ELR (cell line): ENCODE data around the gene ZBTB43.
A peak's percentile ranks its signal among the peaks of the same experiment; 100 is the strongest.
"Not testable (repeated sequence)": the region's sequence is repeated elsewhere in the genome, so short reads cannot be mapped to it uniquely, and the experiment has no call there.

Source experiments
- DNase-seq: peaks from one replicate; pipeline ENCODE4 v3.0.0-alpha.2; 2015; ENCODE audit warnings: low read depth

The ZBTB43 gene

GRCh38 chr9:126791406-126792230, 13.2 kb upstream of the ZBTB43 start:
- DNase-seq = peak; percentile 87

DNA sequence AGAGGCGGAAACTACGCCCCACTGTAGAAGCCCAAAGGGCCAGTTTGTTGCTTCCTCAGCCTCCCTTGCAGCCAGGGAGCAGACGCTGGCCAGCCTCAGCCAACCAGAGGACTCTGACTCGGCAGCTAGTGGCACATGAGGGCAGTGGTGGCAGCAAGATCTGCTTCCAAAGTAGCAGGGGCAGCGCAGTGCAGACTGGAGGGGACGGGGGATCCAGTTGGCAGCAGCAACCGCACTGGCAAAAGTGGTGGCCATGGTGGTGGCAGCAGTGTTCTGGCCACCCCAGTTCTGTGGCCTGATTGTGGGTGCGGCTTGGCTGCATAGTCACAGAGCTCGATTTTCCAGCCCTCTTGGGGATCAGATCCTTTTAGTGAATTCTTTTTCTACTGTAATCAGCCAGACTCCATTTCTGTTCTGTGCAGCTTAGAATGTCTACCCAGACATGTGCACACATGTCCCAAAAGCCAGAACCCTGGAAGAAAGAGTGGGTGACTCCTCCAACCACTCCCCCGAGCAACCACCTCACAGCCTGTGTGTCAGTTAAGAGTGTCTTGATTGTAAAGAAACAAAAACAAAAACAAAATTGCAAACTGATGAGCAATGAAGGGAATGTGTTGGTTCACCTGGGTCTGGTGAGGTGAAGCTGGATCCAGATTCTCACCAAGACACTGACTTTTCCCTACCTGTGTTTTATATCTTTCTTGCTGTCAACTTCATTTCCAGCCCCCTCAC, 11.0 kb upstream of the ZBTB43 start:
- no peak for DNase-seq

DNA sequence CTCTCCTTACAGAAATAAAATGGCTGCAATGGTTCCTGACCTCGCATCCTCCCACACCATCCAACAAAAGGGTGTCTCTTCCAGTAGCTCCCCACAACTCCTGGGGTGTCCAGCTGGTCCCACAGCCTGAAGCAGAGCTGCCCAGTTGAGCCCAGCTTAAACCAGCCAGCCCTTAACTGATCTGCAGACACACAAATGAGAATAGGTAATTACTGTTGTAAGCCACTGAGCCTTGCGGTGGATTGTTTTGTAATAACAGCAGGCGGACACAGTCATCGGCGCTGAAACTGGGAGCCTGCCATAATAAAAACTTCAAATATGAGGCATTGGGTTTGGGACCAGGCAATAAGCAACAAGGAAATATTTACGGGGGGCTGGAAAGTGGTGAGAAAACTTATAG, 10.4 kb upstream of the ZBTB43 start:
- DNase-seq = no peak

DNA sequence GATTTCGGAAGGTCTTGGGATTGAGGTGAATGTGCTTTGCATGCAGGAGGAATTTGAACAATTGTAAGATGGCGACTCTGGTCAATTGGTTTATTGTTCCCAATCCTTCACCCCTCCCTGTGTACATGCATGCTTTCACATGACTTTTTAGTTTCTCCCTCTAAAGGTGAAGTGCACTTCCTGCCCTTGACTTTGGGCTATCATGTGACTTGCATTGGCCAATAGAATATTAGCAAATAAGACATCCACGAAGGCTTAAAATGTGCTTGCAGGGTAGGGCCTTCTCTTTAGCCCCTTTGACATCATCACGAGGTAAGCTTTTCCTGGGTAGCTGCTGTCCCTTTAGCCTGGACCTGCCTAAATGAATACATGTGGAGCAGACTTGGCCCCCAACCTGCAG, 8.1 kb upstream of the ZBTB43 start:
- no peak for DNase-seq

DNA sequence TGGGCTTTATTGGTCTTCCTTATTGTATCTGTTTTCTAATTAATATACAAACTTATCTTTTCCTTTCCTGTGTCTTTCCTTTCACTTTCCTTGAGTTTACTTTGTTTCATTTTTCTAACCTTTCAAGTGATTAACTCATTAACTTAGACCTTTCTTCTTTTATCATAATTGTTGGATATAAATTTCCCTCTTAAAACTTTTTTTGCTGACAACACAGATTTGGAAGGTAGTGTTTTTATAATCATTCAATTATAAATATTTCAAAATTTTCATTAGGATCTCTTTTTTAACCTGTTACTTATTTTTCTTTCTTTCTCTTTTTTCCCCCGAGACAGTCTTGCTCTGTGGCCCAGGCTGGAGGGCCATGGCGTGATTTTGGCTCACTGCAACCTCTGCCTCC, 6.9 kb upstream of the ZBTB43 start:
- no peak for DNase-seq

DNA sequence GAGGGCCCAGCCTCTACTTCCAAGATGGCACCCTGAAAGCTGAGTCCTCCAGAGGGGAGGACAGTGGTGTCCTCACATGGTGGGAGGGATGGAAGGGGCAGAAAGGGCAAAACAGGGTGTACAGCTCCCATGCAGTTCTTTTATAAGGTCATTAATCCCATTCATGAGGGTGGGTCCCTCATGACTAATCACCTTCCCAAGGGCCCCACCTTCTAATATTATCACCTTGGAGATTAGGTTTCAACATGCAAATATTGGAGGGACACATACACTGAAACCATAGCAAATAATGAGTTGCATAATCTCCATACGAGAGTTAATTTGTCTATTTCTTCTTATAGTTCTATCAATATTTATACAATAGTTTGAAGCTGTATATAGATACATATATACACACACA, 5.8 kb upstream of the ZBTB43 start:
- no peak for DNase-seq

- no peak for DNase-seq
These were observed 2.4 kb upstream of the ZBTB43 start for GRCh38 chr9:126802318-126803059.

GRCh38 chr9:126804198-126804695, 593 bp upstream of the ZBTB43 start:
- no peak for DNase-seq

DNA sequence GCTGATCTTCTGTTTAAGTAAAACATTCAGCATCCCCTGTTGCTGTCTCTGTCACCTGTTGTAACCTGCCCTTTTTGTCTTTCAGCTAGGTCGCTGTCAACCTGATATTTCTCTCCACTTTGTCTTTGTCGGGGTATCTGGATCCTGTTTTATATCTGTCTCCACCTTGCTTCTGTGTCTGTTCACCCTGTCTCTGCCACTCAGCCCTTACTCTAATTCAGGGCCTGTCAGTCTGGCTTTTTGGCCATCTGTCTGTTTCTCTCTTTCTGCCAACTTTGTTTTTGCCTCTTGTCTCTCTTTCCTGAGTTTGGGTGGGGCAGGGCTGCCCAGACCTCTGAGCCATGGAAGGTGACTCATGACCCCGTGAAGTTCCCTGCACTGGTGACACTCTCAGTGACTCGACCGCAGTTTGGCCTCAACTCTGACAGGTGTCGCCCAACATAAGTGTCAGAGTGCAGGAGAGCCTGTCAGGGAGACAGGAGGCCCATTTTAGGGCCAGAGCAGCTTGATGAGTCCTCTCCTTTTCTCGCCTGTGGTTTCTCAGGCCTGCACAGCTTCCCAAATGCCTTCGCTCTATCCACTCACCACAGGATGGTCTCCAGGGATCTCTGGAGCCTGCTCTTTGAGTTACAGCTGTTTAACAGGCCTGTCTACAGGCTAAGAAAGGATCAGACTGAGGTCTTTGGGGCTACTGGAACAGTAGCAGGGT, 868 bp downstream of the ZBTB43 start:
- peak; percentile 84 for DNase-seq

DNA sequence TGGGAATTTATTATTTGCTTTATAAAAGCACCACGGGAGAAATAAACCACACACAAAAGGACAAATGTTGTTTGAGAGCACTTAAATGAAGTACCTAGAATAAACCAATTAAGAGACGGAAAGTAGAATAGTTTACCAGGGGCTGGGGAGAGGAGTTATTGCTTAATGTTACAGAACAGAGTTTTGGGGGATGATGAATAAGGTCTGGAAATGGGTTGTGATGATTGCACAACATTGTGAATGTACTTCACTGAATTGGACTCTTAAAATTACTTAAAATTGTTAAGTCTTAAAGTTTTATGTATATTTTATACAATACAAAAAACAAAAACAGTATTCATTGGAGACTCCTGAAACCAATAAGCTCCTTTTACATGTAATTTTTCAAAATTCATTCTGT, 1.5 kb downstream of the ZBTB43 start:
- DNase-seq = no peak

GRCh38 chr9:126809068-126809467, 4.2 kb downstream of the ZBTB43 start:
- peak; percentile 6 for DNase-seq

GRCh38 chr9:126810221-126810620, 5.4 kb downstream of the ZBTB43 start:
- DNase-seq = not testable (repeated sequence)

GRCh38 chr9:126813072-126813471, 8.2 kb downstream of the ZBTB43 start:
- DNase-seq = no peak

DNA sequence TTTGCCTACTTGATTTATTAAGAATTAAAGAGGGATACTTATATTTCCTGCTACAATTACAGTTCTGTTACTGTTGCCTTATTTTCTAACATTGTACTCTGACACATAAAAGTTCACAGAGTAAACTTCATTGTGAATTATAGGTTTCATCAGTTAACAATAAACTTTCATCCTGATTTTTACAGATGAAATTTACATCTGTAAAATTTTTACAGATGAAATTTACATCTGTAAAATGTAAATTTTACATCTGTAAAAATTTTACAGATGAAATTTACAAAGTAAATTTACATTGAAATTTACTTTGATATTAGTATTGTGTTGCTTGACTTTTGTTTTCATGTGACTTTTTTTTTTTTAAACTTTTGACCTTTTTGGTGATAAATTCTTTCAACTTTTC, 9.3 kb downstream of the ZBTB43 start:
- DNase-seq = no peak

DNA sequence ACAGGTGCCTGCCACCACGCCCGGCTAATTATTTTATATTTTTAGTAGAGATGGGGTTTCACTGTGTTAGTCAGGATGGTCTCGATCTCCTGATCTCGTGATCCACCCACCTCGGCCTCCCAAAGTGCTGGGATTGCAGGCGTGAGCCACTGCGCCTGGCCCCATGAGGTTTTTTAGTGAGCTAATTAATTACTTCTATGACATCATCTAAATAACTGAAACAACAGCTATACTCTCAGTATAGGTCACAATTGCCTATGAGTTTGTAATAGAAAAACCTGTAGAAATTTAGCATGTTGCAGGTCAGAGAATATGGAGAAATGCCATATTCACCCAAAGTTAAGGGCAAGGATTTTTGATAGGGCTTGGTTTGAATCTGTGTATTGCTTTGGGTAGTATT, 12.8 kb downstream of the ZBTB43 start:
- DNase-seq = not testable (repeated sequence)

DNA sequence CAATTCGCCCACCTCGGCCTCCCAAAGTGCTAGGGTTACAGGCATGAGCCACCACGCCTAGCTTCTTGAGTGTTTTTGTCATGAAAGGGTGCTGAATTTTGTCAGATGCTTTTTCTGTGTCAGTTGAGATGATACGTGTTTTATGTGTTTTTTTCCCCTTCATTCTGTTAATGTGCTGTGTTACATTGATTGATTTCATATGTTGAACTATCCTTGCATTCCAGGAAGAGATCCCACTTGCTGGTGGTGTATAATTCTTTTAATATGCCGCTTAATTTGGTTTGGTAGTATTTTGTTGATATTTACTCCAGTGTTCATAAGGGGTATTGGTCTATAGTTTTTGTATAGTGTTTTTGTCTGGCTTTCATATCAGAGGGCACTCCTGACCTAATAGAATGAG, 13.6 kb downstream of the ZBTB43 start:
- DNase-seq = no peak

DNA sequence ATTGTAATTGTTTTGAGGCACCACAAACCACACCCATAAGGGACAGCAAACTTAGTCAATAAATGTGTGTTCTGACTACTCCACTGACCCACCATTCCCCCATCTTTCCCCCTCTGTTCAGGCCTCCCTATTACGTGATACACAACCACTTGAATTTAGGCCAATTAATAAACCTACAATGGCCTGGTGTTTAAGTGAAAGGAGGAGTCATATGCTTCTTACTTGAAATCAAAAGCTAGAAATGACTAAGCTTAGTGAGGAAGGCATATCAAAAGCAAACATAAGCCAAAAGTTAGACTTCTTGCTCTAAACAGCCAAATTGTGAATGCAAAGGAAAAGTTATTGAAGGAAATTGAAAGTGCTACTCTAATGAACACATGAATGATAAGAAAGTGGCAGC, 14.6 kb downstream of the ZBTB43 start:
- DNase-seq = no peak

- no peak for DNase-seq
These were observed 17.4 kb downstream of the ZBTB43 start for GRCh38 chr9:126822278-126822677.

- no peak for DNase-seq
These were observed 18.0 kb downstream of the ZBTB43 start for GRCh38 chr9:126822873-126823272.

- not testable (repeated sequence) for DNase-seq
These were observed 19.2 kb downstream of the ZBTB43 start for GRCh38 chr9:126824052-126824451.

GRCh38 chr9:126827227-126827626, 22.4 kb downstream of the ZBTB43 start:
- DNase-seq = no peak

GRCh38 chr9:126829035-126829434, 24.2 kb downstream of the ZBTB43 start:
- no peak for DNase-seq
